PC-3 (cell line): ENCODE measurements around the gene YY1. TPM values are rescaled to one million over a fixed set of nuclear protein-coding genes. Genes with fewer than 3 reads are reported as not detected.

Source experiments
- ATAC-seq: fragments of 200-7000 bp; cut with Tn5 transposase; 2 replicates; pipeline ENCODE4 v1.9.1; 2020; ENCODE audit warnings: mild to moderate bottlenecking, moderate library complexity
- BruUV-seq: library from RNA; stranded (reverse); fragments of 400-500 nt; replicated peaks from 2 replicates; lab custom pipeline; 2021; lab: Mats Ljungman, UMichigan
- CTCF ChIA-PET: fragments of 300-600 bp; sonication (Branson Sonifier 250); formaldehyde crosslinking; loops from one replicate; lab custom pipeline; 2022; ENCODE audit warnings: antibody characterized with exemption; lab: Charles Lee
- POLR2A ChIA-PET: fragments of 300-600 bp; sonication (Branson Sonifier 250); formaldehyde crosslinking; loops from one replicate; lab custom pipeline; 2022; ENCODE audit warnings: antibody characterized with exemption; ENCODE audit not compliant: unreplicated experiment; lab: Charles Lee
- DNase-seq: peaks from one replicate; pipeline ENCODE4 v3.0.0-alpha.2; 2015
- H2AFZ ChIP-seq: fragments of 300-600 bp; sonication (generic); 2 replicates; pipeline ENCODE4 v1.6.0; 2016; ENCODE audit warnings: antibody characterized with exemption, low read length
- H3F3A ChIP-seq: fragments of 300-600 bp; sonication (generic); one replicate; pipeline ENCODE4 v1.6.0; 2017; ENCODE audit warnings: antibody characterized with exemption, low read length, control low read depth, mild to moderate bottlenecking; ENCODE audit not compliant: unreplicated experiment
- H3K27ac ChIP-seq: fragments of 300-600 bp; sonication (generic); 2 replicates; pipeline ENCODE4 v1.5.1; 2016; ENCODE audit warnings: mild to moderate bottlenecking, low read length
- H3K27me3 ChIP-seq: fragments of 300-600 bp; sonication (generic); 2 replicates; pipeline ENCODE4 v1.6.1; 2016; ENCODE audit warnings: low read length, mixed read lengths
- H3K36me3 ChIP-seq: fragments of 300-600 bp; sonication (generic); 2 replicates; pipeline ENCODE4 v1.6.1; 2016; ENCODE audit warnings: low read depth, mixed run types, low read length, mixed read lengths
- H3K4me1 ChIP-seq: fragments of 300-600 bp; sonication (generic); 2 replicates; pipeline ENCODE4 v1.5.1; 2016; ENCODE audit warnings: low read length; ENCODE audit not compliant: insufficient read depth
- H3K4me2 ChIP-seq: fragments of 300-600 bp; sonication (generic); 2 replicates; pipeline ENCODE4 v1.6.0; 2016; ENCODE audit warnings: low read length
- H3K4me3 ChIP-seq: fragments of 300-600 bp; sonication (generic); 2 replicates; pipeline ENCODE4 v1.5.1; 2016; ENCODE audit warnings: mild to moderate bottlenecking, low read length, mixed read lengths
- H3K79me2 ChIP-seq: fragments of 300-600 bp; sonication (generic); 2 replicates; pipeline ENCODE4 v1.6.1; 2017; ENCODE audit warnings: low read length, mixed read lengths
- H3K9ac ChIP-seq: fragments of 300-600 bp; sonication (generic); 2 replicates; pipeline ENCODE4 v1.6.0; 2016; ENCODE audit warnings: mild to moderate bottlenecking, low read length
- H3K9me2 ChIP-seq: fragments of 300-600 bp; sonication (generic); replicated peaks from 2 replicates; pipeline ENCODE4 v1.6.1; 2016; ENCODE audit warnings: mixed run types, low read length, mixed read lengths
- H3K9me3 ChIP-seq: fragments of 300-600 bp; sonication (generic); 2 replicates; pipeline ENCODE4 v1.6.1; 2016; ENCODE audit warnings: low read length, mixed read lengths
- H4K20me1 ChIP-seq: fragments of 300-600 bp; sonication (generic); 2 replicates; pipeline ENCODE4 v1.6.1; 2016; ENCODE audit warnings: low read length, mixed read lengths
- CTCF ChIP-seq: fragments of 300-600 bp; sonication (generic); conservative IDR thresholded peaks from 2 replicates; pipeline ENCODE4 v1.5.1; 2017; ENCODE audit warnings: antibody characterized with exemption, low read depth, mild to moderate bottlenecking, low read length
- EZH2 ChIP-seq: fragments of 300-600 bp; sonication (generic); IDR thresholded peaks from one replicate; pipeline ENCODE4 v1.6.1; 2017; ENCODE audit warnings: antibody characterized with exemption, mild to moderate bottlenecking, low read length; ENCODE audit not compliant: unreplicated experiment
- EZH2phosphoT487 ChIP-seq: fragments of 300-600 bp; sonication (generic); IDR thresholded peaks from 2 replicates; pipeline ENCODE4 v1.6.1; 2018; ENCODE audit warnings: mild to moderate bottlenecking, antibody characterized with exemption, low read length, borderline replicate concordance
- intact Hi-C: fragments of 100-400 bp; cut with micrococcal nuclease; formaldehyde crosslinking; loops from 2 replicates; pipeline ENCODE4 v1.9.0; 2023
- total RNA-seq: library from RNA; depleted of rRNA; stranded (reverse); fragments of >200 nt; gene quantifications from 2 replicates; pipeline ENCODE4 v1.2.3, GENCODE V29; 2014

The YY1 gene
- total RNA-seq, 1 experiment from 2014 or later = 64.1 TPM

- no peaks in the 10 kb centered on the region for H3K36me3 ChIP-seq
- H3F3A ChIP-seq = no peaks in the 10 kb centered on the region
- peak overlapping the region; percentile 98; the same call in 1 of the 2 replicates for H2AFZ ChIP-seq
- peaks cover 6% of the 10 kb centered on the region; the same call in 1 of the 2 replicates for H3K79me2 ChIP-seq
- CTCF ChIA-PET = no interaction called here
- no peaks in the 10 kb centered on the region for H3K9me2 ChIP-seq
- no peak for TF ChIP-seq EZH2phosphoT487
- TF ChIP-seq EZH2 = no peak
- no peak for TF ChIP-seq CTCF
- H3K27me3 ChIP-seq = no peaks in the 10 kb centered on the region
- H4K20me1 ChIP-seq = no peaks in the 10 kb centered on the region
- H3K27ac ChIP-seq = peak overlapping the region; percentile 66
- BruUV-seq = no TSS peak
- no peaks in the 10 kb centered on the region for H3K9me3 ChIP-seq
- intact Hi-C loops = no loop called here
- no peak for DNase-seq
- POLR2A ChIA-PET = no interaction called here
- no peak for ATAC-seq
- peak overlapping the region; percentile 90 for H3K9ac ChIP-seq
- H3K4me1 ChIP-seq = peaks cover 10% of the 10 kb centered on the region
- H3K4me3 ChIP-seq = peak overlapping the region; percentile 82
- H3K4me2 ChIP-seq = peak overlapping the region; percentile 96
Observed at GRCh38 chr14:100213587-100213955, 25.4 kb upstream of the YY1 start.

GRCh38 chr14:100213956-100214769, 24.8 kb upstream of the YY1 start:
- ChIA-PET CTCF (no interaction called here), POLR2A (interaction anchor here (0.5 to 0.7 kb wide), 2 partner anchors 130 to 905 kb away, joined by 3 to 8 read pairs; no protein-coding TSS in a partner anchor)
- Histone ChIP-seq H3K27me3 (no peaks in the 10 kb centered on the region), H3K9me3 (no peaks in the 10 kb centered on the region), H3K36me3 (no peaks in the 10 kb centered on the region), H3F3A (no peaks in the 10 kb centered on the region), H3K9me2 (no peaks in the 10 kb centered on the region), H3K9ac (peak overlapping the region; percentile 90), H3K27ac (peak overlapping the region; percentile 66), H2AFZ (peak overlapping the region; percentile 98), H3K4me1 (peaks cover 10% of the 10 kb centered on the region), H3K4me3 (peak overlapping the region; percentile 82), H3K79me2 (peaks cover 6% of the 10 kb centered on the region; the same call in 1 of the 2 replicates), H3K4me2 (peak overlapping the region; percentile 96), H4K20me1 (no peaks in the 10 kb centered on the region)
- no TSS peak for BruUV-seq
- TF ChIP-seq CTCF = no peak
- no peak for TF ChIP-seq EZH2
- no peak for TF ChIP-seq EZH2phosphoT487
- ATAC-seq = peak; percentile 94
- intact Hi-C loops = no loop called here
- DNase-seq = peak; percentile 88

- DNase-seq = no peak
- Histone ChIP-seq H3K4me1 (peaks cover 10% of the 10 kb centered on the region), H2AFZ (peak overlapping the region; percentile 98), H3K9ac (0 out of 2 replicates have a peak overlapping the region, but pooled peaks have one; percentile 18), H3K36me3 (no peaks in the 10 kb centered on the region), H4K20me1 (no peaks in the 10 kb centered on the region), H3K27ac (no peak overlapping the region), H3K9me3 (no peaks in the 10 kb centered on the region), H3K4me2 (peak overlapping the region; percentile 96), H3K9me2 (no peaks in the 10 kb centered on the region), H3K79me2 (peaks cover 6% of the 10 kb centered on the region; the same call in 1 of the 2 replicates), H3F3A (no peaks in the 10 kb centered on the region), H3K4me3 (peak overlapping the region; percentile 82; the same call in 1 of the 2 replicates), H3K27me3 (no peaks in the 10 kb centered on the region)
- intact Hi-C loops = no loop called here
- BruUV-seq = TSS peak; percentile 89
- TF ChIP-seq EZH2 = no peak
- no peak for TF ChIP-seq EZH2phosphoT487
- no peak for TF ChIP-seq CTCF
- no peak for ATAC-seq
- POLR2A ChIA-PET = interaction anchor here (0.5 to 0.7 kb wide), 2 partner anchors 129 to 906 kb away, joined by 3 to 8 read pairs; no protein-coding TSS in a partner anchor
- CTCF ChIA-PET = no interaction called here
Observed at GRCh38 chr14:100214770-100215083, 24.2 kb upstream of the YY1 start.
